GM19452 (cell line): Measurements from ENCODE around the gene CAMTA1.

ENCODE experiments used
- ATAC-seq: cut with Tn5 transposase; IDR thresholded peaks from one replicate; pipeline ENCODE4 v1.9.1; 2021; ENCODE audit not compliant: unreplicated experiment

Gene CAMTA1

DNA sequence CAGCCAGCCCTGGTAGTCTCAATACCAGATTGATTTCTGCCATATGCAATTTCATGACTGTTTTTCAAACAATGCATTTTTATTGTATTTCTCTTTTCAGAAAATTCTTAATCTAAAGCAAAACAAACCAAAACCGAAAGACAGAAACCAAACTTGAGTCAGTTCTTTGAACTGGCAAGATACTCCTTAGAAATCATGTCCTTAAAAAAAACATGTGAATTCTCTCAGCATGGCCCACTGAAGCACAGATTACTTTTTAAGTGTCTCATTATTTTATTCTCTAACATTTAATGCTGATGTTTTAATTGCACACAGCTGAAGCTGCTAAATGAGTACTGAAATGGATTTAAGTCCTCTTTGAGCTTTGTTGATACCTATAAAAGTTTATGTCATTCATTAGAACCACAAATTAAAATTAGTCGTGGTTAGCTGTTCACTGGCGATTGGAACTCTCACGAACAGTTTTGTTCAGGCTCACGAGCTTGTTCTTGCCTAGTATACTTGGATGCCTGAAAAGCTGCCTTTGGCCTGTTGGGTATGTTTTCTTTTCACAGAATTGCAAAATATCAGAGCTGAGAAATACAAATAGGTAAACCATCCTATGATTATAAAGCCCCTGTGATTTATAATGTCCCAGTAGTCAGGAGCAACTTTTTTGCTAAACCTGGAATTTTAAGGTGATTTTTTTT lies 87.5 kb downstream of the CAMTA1 start:
- no peak for ATAC-seq

GRCh38 chr1:6873298-6874015 lies 88.2 kb downstream of the CAMTA1 start:
- no peak for ATAC-seq

DNA sequence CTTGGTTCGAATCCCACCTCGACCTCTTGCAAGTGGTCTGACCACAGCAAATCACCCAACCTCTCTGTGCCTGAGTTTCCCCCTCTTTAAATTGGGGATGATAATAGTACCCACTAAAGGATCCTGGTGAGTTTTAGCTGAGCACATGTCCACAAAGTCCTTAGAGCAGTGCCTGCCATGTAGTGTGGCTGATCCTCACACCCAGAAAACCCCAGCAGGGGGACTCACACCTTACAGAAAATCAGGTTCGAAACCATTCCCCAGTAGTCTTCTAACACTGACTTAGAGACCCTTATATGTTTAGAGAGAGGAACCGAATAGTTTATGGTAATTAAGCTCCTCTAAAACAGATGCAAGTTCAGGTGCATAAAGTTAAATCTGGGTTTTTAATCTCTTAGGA lies 89.0 kb downstream of the CAMTA1 start:
- no peak for ATAC-seq

- ATAC-seq = no peak
Measured at GRCh38 chr1:6880951-6881690, 95.9 kb downstream of the CAMTA1 start.

GRCh38 chr1:6882414-6882813 lies 97.2 kb downstream of the CAMTA1 start:
- ATAC-seq = no peak

GRCh38 chr1:6884652-6885153 lies 99.4 kb downstream of the CAMTA1 start:
- no peak for ATAC-seq

GRCh38 chr1:6885426-6885825 lies 100.2 kb downstream of the CAMTA1 start:
- ATAC-seq = no peak

- ATAC-seq = no peak
Measured at GRCh38 chr1:6886523-6886922, 101.3 kb downstream of the CAMTA1 start.

DNA sequence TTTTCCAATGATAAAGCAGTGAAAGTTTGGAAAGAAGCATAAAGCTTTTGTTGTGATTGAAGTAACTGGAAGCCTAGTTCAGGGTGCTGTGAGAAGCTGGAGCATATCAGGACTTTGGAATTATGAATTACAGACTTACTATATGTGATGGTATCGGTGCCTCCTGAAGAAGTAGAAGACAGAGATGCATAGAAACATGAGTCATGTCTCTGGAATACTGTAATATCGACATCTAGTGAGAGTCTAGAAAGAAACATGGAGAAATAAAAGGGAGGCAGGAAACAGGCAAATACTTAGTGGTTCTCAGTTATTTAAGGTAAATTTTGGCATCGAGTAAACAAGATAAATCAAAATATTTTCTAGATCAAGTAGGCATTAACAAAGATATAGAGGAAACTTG lies 103.0 kb downstream of the CAMTA1 start:
- no peak for ATAC-seq

- ATAC-seq = no peak
Measured at GRCh38 chr1:6888870-6889269, 103.6 kb downstream of the CAMTA1 start.

- no peak for ATAC-seq
Measured at GRCh38 chr1:6889875-6890480, 104.7 kb downstream of the CAMTA1 start.

DNA sequence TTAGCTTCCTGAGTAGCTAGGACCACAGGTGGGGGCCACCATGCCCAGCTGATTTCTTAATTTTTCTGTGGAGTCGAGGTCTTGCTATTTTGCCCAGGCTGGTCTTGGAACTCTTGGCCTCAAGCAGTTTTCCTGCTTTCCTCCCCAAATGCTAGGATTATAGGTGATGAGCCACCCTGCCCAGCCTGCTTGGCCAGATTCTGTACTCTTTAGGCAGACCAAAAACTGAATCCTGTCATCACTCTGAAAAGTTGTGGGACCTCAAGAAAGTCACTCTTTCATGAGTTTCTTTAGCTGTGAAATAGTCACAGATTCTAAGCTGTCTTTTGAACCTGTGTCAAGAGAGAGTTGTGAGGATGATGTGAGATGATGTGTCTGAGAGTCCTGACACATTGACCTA lies 105.4 kb downstream of the CAMTA1 start:
- ATAC-seq = no peak

DNA sequence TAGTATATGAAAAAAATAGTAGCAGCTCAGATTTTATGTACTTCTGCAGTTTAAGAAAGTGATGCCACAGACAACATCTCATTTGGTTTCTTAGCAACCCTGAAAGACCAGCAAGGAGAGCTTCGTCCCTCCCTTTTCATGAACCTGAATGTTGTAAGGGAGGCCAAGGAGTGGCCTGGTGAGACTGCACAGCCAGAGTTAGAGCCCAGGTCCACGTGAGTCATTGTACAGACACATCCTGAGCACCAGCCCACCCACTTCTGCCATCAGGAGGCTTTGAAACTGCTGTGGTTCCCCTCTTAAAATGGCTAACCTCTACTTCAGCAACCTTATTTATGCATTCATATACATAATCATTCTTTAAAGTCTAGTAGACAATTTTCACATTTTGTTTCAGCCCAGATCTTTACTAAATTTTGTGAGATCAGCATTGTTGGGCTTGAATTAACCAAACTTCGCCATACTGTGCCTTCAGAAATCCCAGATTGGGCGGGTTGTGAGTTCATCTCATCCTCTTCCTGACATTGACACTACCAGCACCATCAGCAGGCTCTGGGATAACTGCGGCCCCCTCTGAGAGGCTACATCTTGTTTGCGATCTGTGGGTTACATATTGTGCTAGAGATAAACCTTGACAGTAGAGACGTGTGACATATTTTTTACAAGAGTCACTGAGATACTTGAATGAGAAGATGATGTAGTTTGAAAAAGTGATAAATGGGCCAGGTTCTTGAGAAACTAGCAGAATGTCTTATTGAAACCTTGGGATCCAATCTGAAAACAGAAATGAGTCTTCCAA lies 106.7 kb downstream of the CAMTA1 start:
- ATAC-seq = no peak

GRCh38 chr1:6893388-6893787 lies 108.1 kb downstream of the CAMTA1 start:
- ATAC-seq = no peak

DNA sequence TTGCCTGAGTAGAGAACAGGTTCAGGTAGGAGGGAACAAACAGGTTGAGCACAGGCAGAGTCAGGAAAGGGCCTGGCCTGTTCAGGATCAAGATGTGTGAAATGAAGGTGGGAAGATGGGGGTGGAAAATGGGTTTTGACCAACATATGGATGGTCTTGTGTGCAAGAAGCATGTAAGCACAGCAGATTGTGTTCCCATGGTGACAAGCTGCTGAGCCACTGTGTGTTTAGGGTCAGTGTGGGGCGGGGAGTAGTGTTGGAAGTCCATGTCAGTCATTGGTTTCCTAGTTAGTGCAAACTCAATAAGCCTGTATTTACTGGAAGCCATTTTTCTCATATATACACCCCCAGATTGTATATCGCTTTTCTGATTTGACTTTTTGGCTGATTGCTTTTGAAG lies 111.9 kb downstream of the CAMTA1 start:
- ATAC-seq = no peak

GRCh38 chr1:6898974-6899539 lies 113.8 kb downstream of the CAMTA1 start:
- ATAC-seq = no peak

DNA sequence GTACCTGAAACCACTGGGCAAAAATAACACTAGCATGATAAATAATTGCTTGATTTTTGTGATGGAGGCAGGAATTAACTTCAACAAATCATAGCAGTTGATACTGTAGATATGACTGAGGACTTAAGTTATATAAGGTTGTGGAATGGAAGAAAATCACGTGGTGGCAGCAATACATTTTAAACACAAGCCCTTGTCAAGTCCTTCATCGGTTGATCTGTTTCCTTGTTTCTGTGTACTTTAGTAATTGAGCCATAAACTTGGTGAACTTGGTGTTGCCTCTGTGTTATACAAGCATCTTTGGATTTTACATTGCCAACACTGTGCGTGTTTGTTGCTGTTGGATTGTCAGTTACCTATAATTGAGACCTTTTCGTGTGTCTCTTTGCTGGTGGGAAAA lies 114.4 kb downstream of the CAMTA1 start:
- ATAC-seq = no peak

GRCh38 chr1:6902153-6902552 lies 116.9 kb downstream of the CAMTA1 start:
- ATAC-seq = no peak

- ATAC-seq = no peak
Measured at GRCh38 chr1:6904476-6905170, 119.4 kb downstream of the CAMTA1 start.

GRCh38 chr1:6905331-6905730 lies 120.1 kb downstream of the CAMTA1 start:
- ATAC-seq = no peak
